Thoracic aorta (tissue), 2 donors: ENCODE measurements around the gene C8A. TPM values are rescaled to one million over a fixed set of nuclear protein-coding genes. Genes with fewer than 3 reads are reported as not detected.

ENCODE experiments used
- ATAC-seq: fragments of 150-250 bp; one replicate; pipeline ENCODE4 v1.8.0; 2017; ENCODE audit warnings: low read depth; ENCODE audit not compliant: insufficient number of reproducible peaks, low FRiP score
- DNase-seq: peaks from one replicate; pipeline ENCODE4 v3.0.0-alpha.2; 2020; ENCODE audit warnings: low spot score
- H3K27ac ChIP-seq, 2 donors: fragments of 200-600 bp; sonication (generic); 1 replicate in 1 of 2; 2 replicates in 1 of 2; pipeline ENCODE4 v1.5.1; 2016; ENCODE audit warnings: mild to moderate bottlenecking in 2 of 2, moderate library complexity in 2 of 2
- H3K27me3 ChIP-seq: fragments of 200-600 bp; sonication (generic); replicated peaks from 2 replicates; pipeline ENCODE4 v1.6.0; 2016; ENCODE audit warnings: mild to moderate bottlenecking; ENCODE audit not compliant: insufficient read depth
- H3K36me3 ChIP-seq: fragments of 200-600 bp; sonication (generic); one replicate; pipeline ENCODE4 v1.5.1; 2016
- H3K4me1 ChIP-seq, 2 donors: fragments of 200-600 bp; sonication (generic); 1 replicate in 1 of 2; 2 replicates in 1 of 2; pipeline versions ENCODE4 v1.5.1 to v1.6.0; 2016; ENCODE audit warnings: low read depth in 2 of 2, mild to moderate bottlenecking in 1 of 2; ENCODE audit not compliant: control insufficient read depth in 1 of 2
- H3K4me3 ChIP-seq: fragments of 200-600 bp; sonication (generic); 2 replicates; pipeline ENCODE4 v1.5.1; 2016; ENCODE audit warnings: mild to moderate bottlenecking
- H3K9me3 ChIP-seq: fragments of 200-600 bp; sonication (generic); 2 replicates; pipeline ENCODE4 v1.5.1; 2016
- CTCF ChIP-seq: fragments of 200-600 bp; sonication (generic); IDR thresholded peaks from one replicate; pipeline ENCODE4 v1.5.1; 2019; ENCODE audit warnings: antibody characterized with exemption
- total RNA-seq, 2 donors: library from RNA; depleted of rRNA; stranded (reverse); fragments of >200 nt; gene quantifications; one replicate each; pipeline versions ENCODE4 v1.1.0 to v1.2.3, GENCODE V29; 2016

The C8A gene
- total RNA-seq: not detected

GRCh38 chr1:56854521-56855099 lies at the start of gene C8A:
TSS of gene C8A (plus strand) at chr1:56854797. CDS start at chr1:56854902, 105 bp downstream.
- no peak within 1 kb of the TSS for H3K27ac ChIP-seq
- H3K27me3 ChIP-seq: no peaks in the 10 kb centered on the region
- TF ChIP-seq CTCF: no peak
- H3K9me3 ChIP-seq: no peaks in the 10 kb centered on the region
- DNase-seq (no peak), ATAC-seq (no peak)
- H3K4me3 ChIP-seq: no peak within 1 kb of the TSS
- H3K36me3 ChIP-seq: no peaks in the 10 kb centered on the region
- H3K4me1 ChIP-seq: no peaks in the 10 kb centered on the region

GRCh38 chr1:56806804-56807203 lies 47.8 kb upstream of the C8A start:
- TF ChIP-seq CTCF: no peak
- Histone ChIP-seq H3K4me3 (no peak overlapping the region), H3K27me3 (no peaks in the 10 kb centered on the region), H3K27ac (no peak overlapping the region), H3K36me3 (no peaks in the 10 kb centered on the region), H3K4me1 (no peaks in the 10 kb centered on the region), H3K9me3 (no peaks in the 10 kb centered on the region)
- no peak for ATAC-seq
- DNase-seq: no peak

- H3K27me3 ChIP-seq: no peaks in the 10 kb centered on the region
- H3K27ac ChIP-seq: no peak overlapping the region
- no peak for TF ChIP-seq CTCF
- ATAC-seq (no peak), DNase-seq (no peak)
- H3K9me3 ChIP-seq: no peaks in the 10 kb centered on the region
- H3K4me3 ChIP-seq: no peak overlapping the region
- H3K4me1 ChIP-seq: no peaks in the 10 kb centered on the region
- no peaks in the 10 kb centered on the region for H3K36me3 ChIP-seq
Observed at GRCh38 chr1:56808410-56808809, 46.2 kb upstream of the C8A start.

- ATAC-seq: no peak
- H3K27me3 ChIP-seq: no peaks in the 10 kb centered on the region
- H3K4me3 ChIP-seq: no peak overlapping the region
Observed at GRCh38 chr1:56811331-56811730, 43.3 kb upstream of the C8A start.

GRCh38 chr1:56814205-56814604 lies 40.4 kb upstream of the C8A start:
- no peak for ATAC-seq

More at GRCh38 chr1:56811331-56811730, 43.3 kb upstream of the C8A start:
- H3K9me3 ChIP-seq: no peaks in the 10 kb centered on the region
- DNase-seq: no peak
- H3K36me3 ChIP-seq: no peaks in the 10 kb centered on the region
- H3K4me1 ChIP-seq: no peaks in the 10 kb centered on the region
- H3K27ac ChIP-seq: no peak overlapping the region
- TF ChIP-seq CTCF: no peak

More at GRCh38 chr1:56814205-56814604, 40.4 kb upstream of the C8A start:
- no peak overlapping the region for H3K27ac ChIP-seq
- no peaks in the 10 kb centered on the region for H3K4me1 ChIP-seq
- no peaks in the 10 kb centered on the region for H3K9me3 ChIP-seq
- no peaks in the 10 kb centered on the region for H3K36me3 ChIP-seq
- H3K4me3 ChIP-seq: no peak overlapping the region
- no peak for DNase-seq
- TF ChIP-seq CTCF: no peak
- H3K27me3 ChIP-seq: no peaks in the 10 kb centered on the region
